ENCODE results near the gene ARHGAP8. TPM values are rescaled to one million over a fixed set of nuclear protein-coding genes. Genes with fewer than 3 reads are reported as not detected.

ARHGAP8 gene
- total RNA-seq, 1 donor from 2014 or later: not detected

GRCh38 chr22:44906999-44907644, 154.7 kb downstream of the ARHGAP8 start:
- H3K9me3 ChIP-seq (replicated peaks): peaks cover 20% of the 10 kb centered on the region
- H3K27ac ChIP-seq (replicated peaks): no peak overlapping the region
- no peaks in the 10 kb centered on the region for H3K36me3 ChIP-seq
- intact Hi-C loops (cut with micrococcal nuclease): no loop called here
- H3K4me1 ChIP-seq: no peaks in the 10 kb centered on the region
- no peak overlapping the region for H3K4me3 ChIP-seq
- no peak for DNase-seq
- TF ChIP-seq CTCF (IDR thresholded peaks at IDR 0.05; ENCODE audit: borderline replicate concordance): no peak
- peaks cover 31% of the 10 kb centered on the region for H3K27me3 ChIP-seq (ENCODE audit: low read depth)

GRCh38 chr22:44907765-44908737, 155.7 kb downstream of the ARHGAP8 start:
- Histone ChIP-seq H3K4me3 (no peak overlapping the region), H3K36me3 (no peaks in the 10 kb centered on the region), H3K4me1 (no peaks in the 10 kb centered on the region), H3K27me3 (ENCODE audit: low read depth) (peaks cover 40% of the 10 kb centered on the region), H3K27ac (replicated peaks) (no peak overlapping the region), H3K9me3 (replicated peaks) (peaks cover 12% of the 10 kb centered on the region)
- intact Hi-C loops (cut with micrococcal nuclease): no loop called here
- TF ChIP-seq CTCF (IDR thresholded peaks at IDR 0.05; ENCODE audit: borderline replicate concordance): no peak
- DNase-seq: no peak

- Histone ChIP-seq H3K4me1 (no peaks in the 10 kb centered on the region), H3K9me3 (replicated peaks) (peaks cover 12% of the 10 kb centered on the region), H3K36me3 (no peaks in the 10 kb centered on the region), H3K27ac (replicated peaks) (no peak overlapping the region), H3K27me3 (ENCODE audit: low read depth) (peaks cover 38% of the 10 kb centered on the region), H3K4me3 (no peak overlapping the region)
- no peak for DNase-seq
- no peak for TF ChIP-seq CTCF (IDR thresholded peaks at IDR 0.05; ENCODE audit: borderline replicate concordance)
- intact Hi-C loops (cut with micrococcal nuclease): no loop called here
Measured at GRCh38 chr22:44909241-44909640, 156.9 kb downstream of the ARHGAP8 start.

Other genes starting within 250 kb of the ARHGAP8 start
- gene PRR5, start 50.4 kb upstream of the ARHGAP8 start, total RNA-seq: 2.9 TPM